Endothelial cell (in vitro differentiated cells): ENCODE results near the gene NSUN3. TPM values are rescaled to one million over a fixed set of nuclear protein-coding genes. Genes with fewer than 3 reads are reported as not detected.
"Not testable (repeated sequence)": the region's sequence is repeated elsewhere in the genome, so short reads cannot be mapped to it uniquely, and the experiment has no call there.

Source experiments
- DNase-seq: peaks from one replicate; pipeline ENCODE4 v3.0.0; 2021; ENCODE audit warnings: low spot score
- H3K27ac Mint-ChIP-seq: one replicate; pipeline ENCODE4 v1.8.0; 2021; ENCODE audit warnings: mixed read lengths, inconsistent platforms; ENCODE audit not compliant: unreplicated experiment
- H3K27me3 Mint-ChIP-seq: one replicate; pipeline ENCODE4 v1.8.0; 2021; ENCODE audit warnings: mild to moderate bottlenecking, moderate library complexity, mixed read lengths, inconsistent platforms; ENCODE audit not compliant: unreplicated experiment
- H3K36me3 Mint-ChIP-seq: one replicate; pipeline ENCODE4 v1.8.0; 2021; ENCODE audit warnings: mild to moderate bottlenecking, low read depth, mixed read lengths, inconsistent platforms; ENCODE audit not compliant: unreplicated experiment
- H3K4me1 Mint-ChIP-seq: one replicate; pipeline ENCODE4 v1.8.0; 2021; ENCODE audit warnings: mild to moderate bottlenecking, mixed read lengths, inconsistent platforms; ENCODE audit not compliant: unreplicated experiment
- H3K4me3 Mint-ChIP-seq: one replicate; pipeline ENCODE4 v1.8.0; 2021; ENCODE audit warnings: mild to moderate bottlenecking, mixed read lengths, inconsistent platforms; ENCODE audit not compliant: unreplicated experiment
- H3K9me3 Mint-ChIP-seq: one replicate; pipeline ENCODE4 v1.8.0; 2021; ENCODE audit warnings: mixed read lengths, inconsistent platforms; ENCODE audit not compliant: unreplicated experiment
- total RNA-seq: library from RNA; stranded (reverse); fragmentation: NEBNext Ultra II Directional; extraction: Animal tissue kit (Norgen Biotek cat#: 25700); gene quantifications from one replicate; pipeline ENCODE4 v1.2.1, GENCODE V29; 2021; ENCODE audit not compliant: unreplicated experiment
- TF ChIP-seq, protein P1 (sequence below): fragments of 200-600 bp; sonication (generic); IDR thresholded peaks from one replicate; pipeline ENCODE4 v1.5.0; 2021; ENCODE audit warnings: antibody characterized with exemption; ENCODE audit not compliant: unreplicated experiment

The NSUN3 gene
- total RNA-seq, 1 donor from 2014 or later, result 11.5 TPM

DNA sequence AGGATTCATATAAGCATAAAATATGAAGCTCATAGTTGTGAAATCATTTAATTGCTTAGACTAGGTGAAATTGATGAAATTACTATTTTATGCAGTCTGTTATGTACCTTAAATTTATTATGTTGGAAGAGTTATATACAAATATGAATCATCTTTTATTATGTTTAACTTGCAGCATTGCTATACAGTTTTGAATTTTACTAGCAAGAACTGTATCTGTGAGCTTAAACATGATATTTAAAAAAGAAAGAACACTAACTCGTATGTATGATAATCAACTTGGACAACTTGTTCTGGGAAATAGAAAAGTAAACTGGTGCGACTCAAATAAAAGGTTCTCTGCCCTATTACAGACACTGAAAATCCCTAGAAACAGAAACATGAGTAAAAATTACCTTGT lies 36.2 kb upstream of the NSUN3 start:
- H3K27me3 Mint-ChIP-seq, result no peaks in the 10 kb centered on the region
- no peak overlapping the region for H3K27ac Mint-ChIP-seq
- DNase-seq, result no peak
- H3K36me3 Mint-ChIP-seq, result no peaks in the 10 kb centered on the region
- no peak overlapping the region for H3K4me3 Mint-ChIP-seq
- TF ChIP-seq, protein P1, sequence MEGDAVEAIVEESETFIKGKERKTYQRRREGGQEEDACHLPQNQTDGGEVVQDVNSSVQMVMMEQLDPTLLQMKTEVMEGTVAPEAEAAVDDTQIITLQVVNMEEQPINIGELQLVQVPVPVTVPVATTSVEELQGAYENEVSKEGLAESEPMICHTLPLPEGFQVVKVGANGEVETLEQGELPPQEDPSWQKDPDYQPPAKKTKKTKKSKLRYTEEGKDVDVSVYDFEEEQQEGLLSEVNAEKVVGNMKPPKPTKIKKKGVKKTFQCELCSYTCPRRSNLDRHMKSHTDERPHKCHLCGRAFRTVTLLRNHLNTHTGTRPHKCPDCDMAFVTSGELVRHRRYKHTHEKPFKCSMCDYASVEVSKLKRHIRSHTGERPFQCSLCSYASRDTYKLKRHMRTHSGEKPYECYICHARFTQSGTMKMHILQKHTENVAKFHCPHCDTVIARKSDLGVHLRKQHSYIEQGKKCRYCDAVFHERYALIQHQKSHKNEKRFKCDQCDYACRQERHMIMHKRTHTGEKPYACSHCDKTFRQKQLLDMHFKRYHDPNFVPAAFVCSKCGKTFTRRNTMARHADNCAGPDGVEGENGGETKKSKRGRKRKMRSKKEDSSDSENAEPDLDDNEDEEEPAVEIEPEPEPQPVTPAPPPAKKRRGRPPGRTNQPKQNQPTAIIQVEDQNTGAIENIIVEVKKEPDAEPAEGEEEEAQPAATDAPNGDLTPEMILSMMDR, result no peak
- no peaks in the 10 kb centered on the region for H3K9me3 Mint-ChIP-seq
- peaks cover 5% of the 10 kb centered on the region for H3K4me1 Mint-ChIP-seq

DNA sequence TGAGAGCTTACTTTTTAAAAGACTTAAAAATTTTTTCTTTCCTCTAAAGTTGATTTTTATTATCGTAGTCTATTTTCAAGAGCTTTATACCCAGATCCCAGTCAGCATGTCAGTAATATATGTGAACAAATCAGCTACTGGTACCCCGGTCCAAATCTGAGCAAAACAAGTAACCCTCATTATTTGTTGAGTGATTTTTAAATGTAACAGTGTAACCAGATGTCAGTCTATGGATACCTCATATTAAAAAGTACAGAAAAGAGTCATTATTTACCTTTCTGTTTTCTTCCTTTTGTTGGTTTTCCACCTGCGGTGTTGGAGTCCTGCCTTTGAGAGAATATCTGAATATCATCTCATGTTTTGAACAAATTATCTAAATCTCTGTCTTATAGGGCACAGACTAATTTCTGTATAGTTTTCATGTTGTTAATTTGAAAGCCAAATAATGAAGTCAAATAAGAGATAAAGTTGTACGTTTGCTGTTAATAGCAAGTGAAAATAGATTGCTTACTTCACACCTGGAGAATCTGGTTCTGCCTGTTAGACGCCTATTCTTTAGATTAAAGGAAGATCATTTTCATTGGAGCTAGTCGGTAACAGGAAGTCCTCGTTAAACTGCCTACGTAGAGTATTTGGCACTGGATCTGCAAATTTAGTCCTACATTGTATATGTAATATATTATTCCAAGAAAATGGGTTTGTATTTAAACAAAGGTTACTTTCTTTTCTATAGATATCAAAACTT lies 34.6 kb upstream of the NSUN3 start, which contains the start of gene STX19:
TSS of gene STX19 (minus strand) at position 505 of the 745 bp plus-strand sequence. CDS start 13,328 bp downstream, outside the sequence.
- no peaks in the 10 kb centered on the region for H3K9me3 Mint-ChIP-seq
- H3K4me3 Mint-ChIP-seq, result no peak within 1 kb of the TSS
- no peaks in the 10 kb centered on the region for H3K27me3 Mint-ChIP-seq
- TF ChIP-seq, protein P1, result no peak
- H3K36me3 Mint-ChIP-seq, result no peaks in the 10 kb centered on the region
- peaks cover 5% of the 10 kb centered on the region for H3K4me1 Mint-ChIP-seq
- DNase-seq, result no peak
- H3K27ac Mint-ChIP-seq, result no peak within 1 kb of the TSS

DNA sequence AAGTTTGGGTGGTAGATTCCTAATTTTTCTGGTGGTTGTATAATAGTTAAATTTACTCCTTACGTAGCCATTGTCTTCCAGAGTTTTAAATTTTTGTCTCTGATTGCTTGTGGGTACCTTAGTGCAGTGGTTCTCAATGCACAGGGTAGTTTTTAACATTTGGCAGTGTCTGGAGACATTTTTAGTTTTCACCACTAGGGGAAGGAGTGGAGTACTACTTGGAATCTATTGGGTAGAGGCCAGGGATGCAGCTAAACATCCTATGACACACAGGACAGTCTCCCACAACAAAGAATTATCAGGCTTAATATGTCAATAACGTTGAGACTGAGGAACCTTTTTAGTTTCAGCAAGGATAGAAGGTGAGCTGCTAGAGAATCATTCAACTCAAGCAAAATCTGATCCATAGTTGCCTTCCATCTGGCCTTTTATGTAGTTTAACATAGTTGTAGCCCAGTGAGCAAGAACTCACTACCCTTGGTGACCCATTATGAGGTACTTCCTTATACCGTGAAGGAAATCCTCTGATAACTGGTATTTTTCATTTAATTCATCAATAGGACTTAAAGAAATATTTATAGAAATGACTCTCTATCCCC lies 25.9 kb upstream of the NSUN3 start:
- no peak for DNase-seq
- Mint-ChIP-seq H3K27me3 (no peaks in the 10 kb centered on the region), H3K27ac (no peak overlapping the region), H3K4me3 (no peak overlapping the region), H3K4me1 (no peaks in the 10 kb centered on the region), H3K9me3 (no peaks in the 10 kb centered on the region), H3K36me3 (peaks cover 3% of the 10 kb centered on the region)
- TF ChIP-seq, protein P1, result peak; percentile 70

DNA sequence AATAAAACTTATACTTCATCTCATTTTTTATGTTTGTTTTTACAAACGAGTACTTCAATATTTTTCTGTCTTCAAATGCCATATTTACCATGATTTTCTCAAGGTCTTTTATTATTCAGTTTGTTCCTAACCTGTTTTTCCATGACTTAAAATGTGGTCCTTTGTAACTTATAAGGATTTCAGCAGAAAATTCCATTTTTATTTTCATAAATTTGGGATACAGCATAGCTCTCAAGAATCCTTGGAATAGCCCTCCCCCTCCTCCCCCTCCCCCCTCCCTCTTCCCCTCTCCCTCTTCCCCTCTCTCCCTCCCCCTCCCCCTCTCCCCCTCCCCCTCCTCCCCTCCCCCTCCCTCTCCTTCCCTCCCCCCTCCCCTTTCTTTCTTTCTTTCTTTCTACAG lies 19.6 kb upstream of the NSUN3 start:
- H3K4me1 Mint-ChIP-seq, result no peaks in the 10 kb centered on the region
- H3K4me3 Mint-ChIP-seq, result no peak overlapping the region
- H3K9me3 Mint-ChIP-seq, result peaks cover 7% of the 10 kb centered on the region
- H3K27me3 Mint-ChIP-seq, result peaks cover 5% of the 10 kb centered on the region
- TF ChIP-seq, protein P1, result no peak
- DNase-seq, result no peak
- peaks cover 24% of the 10 kb centered on the region for H3K36me3 Mint-ChIP-seq
- no peak overlapping the region for H3K27ac Mint-ChIP-seq

DNA sequence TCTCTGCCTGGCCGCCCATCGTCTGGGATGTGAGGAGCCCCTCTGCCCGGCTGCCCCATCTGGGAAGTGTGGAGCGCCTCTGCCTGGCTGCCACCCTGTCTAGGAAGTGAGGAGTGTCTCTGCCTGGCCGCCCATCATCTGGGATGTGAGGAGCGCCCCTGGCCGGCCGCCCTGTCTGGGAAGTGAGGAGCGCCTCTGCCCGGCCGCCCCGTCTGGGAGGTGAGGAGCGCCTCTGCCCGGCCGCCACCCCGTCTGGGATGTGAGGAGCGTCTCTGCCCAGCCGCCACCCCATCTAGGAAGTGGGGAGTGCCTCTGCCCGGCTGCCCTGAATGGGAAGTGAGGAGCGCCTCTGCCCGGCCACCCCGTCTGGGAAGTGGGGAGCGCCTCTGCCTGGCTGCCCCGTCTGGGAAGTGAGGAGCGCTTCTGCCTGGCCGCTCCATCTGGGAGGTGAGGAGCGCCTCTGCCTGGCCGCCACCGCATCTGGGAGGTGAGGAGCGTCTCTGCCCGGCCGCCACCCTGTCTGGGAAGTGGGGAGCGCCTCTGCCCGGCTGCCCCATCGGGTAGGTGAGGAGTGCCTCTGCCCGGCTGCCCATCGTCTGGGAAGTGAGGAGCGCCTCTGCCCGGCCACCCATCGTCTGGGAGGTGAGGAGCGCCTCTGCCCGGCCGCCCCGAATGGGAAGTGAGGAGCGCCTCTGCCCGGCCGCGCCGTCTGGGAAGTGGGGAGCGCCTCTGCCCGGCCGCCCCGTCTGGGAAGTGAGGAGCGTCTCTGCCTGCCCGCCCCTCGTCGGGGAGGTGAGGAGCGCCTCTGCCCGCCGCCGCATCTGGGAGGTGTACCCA lies 18.5 kb upstream of the NSUN3 start:
- H3K9me3 Mint-ChIP-seq, H3K27me3 Mint-ChIP-seq, H3K4me3 Mint-ChIP-seq, H3K27ac Mint-ChIP-seq, DNase-seq, H3K4me1 Mint-ChIP-seq: not testable (repeated sequence)
- H3K36me3 Mint-ChIP-seq, result peaks cover 24% of the 10 kb centered on the region
